Parathyroid adenoma (tissue), 2 donors: ENCODE data around the gene KRT36.

Experiments
- H2AFZ ChIP-seq: fragments of 300-600 bp; sonication (generic); one replicate; pipeline ENCODE4 v1.7.0; 2017; ENCODE audit warnings: antibody characterized with exemption, mild to moderate bottlenecking
- H3K27ac ChIP-seq: fragments of 300-600 bp; sonication (generic); one replicate; pipeline ENCODE4 v1.7.0; 2017
- H3K27me3 ChIP-seq: fragments of 300-600 bp; sonication (generic); one replicate; pipeline ENCODE4 v1.7.0; 2017; ENCODE audit warnings: low read length; ENCODE audit not compliant: control insufficient read depth, insufficient read depth
- H3K36me3 ChIP-seq: fragments of 300-600 bp; sonication (generic); one replicate; pipeline ENCODE4 v1.7.0; 2017; ENCODE audit warnings: low read length; ENCODE audit not compliant: control insufficient read depth, insufficient read depth
- H3K4me1 ChIP-seq: fragments of 300-600 bp; sonication (generic); one replicate; pipeline ENCODE4 v1.7.0; 2017; ENCODE audit warnings: control low read depth
- H3K4me2 ChIP-seq: fragments of 300-600 bp; sonication (generic); one replicate; pipeline ENCODE4 v1.7.0; 2017; ENCODE audit warnings: low read length
- H3K4me3 ChIP-seq: fragments of 300-600 bp; sonication (generic); one replicate; pipeline ENCODE4 v1.7.0; 2017; ENCODE audit warnings: low read depth, low read length
- H3K79me2 ChIP-seq: fragments of 300-600 bp; sonication (generic); one replicate; pipeline ENCODE4 v1.7.0; 2017; ENCODE audit warnings: control low read depth
- H3K9ac ChIP-seq: fragments of 300-600 bp; sonication (generic); one replicate; pipeline ENCODE4 v1.7.0; 2017; ENCODE audit warnings: mild to moderate bottlenecking
- H3K9me3 ChIP-seq: fragments of 300-600 bp; sonication (generic); one replicate; pipeline ENCODE4 v1.7.0; 2017; ENCODE audit warnings: low read length; ENCODE audit not compliant: control insufficient read depth
- CTCF ChIP-seq: fragments of 300-600 bp; sonication (generic); IDR thresholded peaks from one replicate; pipeline ENCODE4 v1.7.0; 2017; ENCODE audit warnings: antibody characterized with exemption, mild to moderate bottlenecking
- donor health status: primary hyperparathyroidism.

Gene KRT36

GRCh38 chr17:41484920-41485904, 4.5 kb downstream of the KRT36 start:
- Histone ChIP-seq H3K79me2 (no peaks in the 10 kb centered on the region), H2AFZ (no peak overlapping the region), H3K9ac (no peak overlapping the region), H3K9me3 (no peaks in the 10 kb centered on the region), H3K36me3 (no peaks in the 10 kb centered on the region), H3K4me1 (no peaks in the 10 kb centered on the region), H3K4me2 (no peak overlapping the region), H3K4me3 (no peak overlapping the region), H3K27ac (no peak overlapping the region), H3K27me3 (no peaks in the 10 kb centered on the region)
- TF ChIP-seq CTCF, result no peak

DNA sequence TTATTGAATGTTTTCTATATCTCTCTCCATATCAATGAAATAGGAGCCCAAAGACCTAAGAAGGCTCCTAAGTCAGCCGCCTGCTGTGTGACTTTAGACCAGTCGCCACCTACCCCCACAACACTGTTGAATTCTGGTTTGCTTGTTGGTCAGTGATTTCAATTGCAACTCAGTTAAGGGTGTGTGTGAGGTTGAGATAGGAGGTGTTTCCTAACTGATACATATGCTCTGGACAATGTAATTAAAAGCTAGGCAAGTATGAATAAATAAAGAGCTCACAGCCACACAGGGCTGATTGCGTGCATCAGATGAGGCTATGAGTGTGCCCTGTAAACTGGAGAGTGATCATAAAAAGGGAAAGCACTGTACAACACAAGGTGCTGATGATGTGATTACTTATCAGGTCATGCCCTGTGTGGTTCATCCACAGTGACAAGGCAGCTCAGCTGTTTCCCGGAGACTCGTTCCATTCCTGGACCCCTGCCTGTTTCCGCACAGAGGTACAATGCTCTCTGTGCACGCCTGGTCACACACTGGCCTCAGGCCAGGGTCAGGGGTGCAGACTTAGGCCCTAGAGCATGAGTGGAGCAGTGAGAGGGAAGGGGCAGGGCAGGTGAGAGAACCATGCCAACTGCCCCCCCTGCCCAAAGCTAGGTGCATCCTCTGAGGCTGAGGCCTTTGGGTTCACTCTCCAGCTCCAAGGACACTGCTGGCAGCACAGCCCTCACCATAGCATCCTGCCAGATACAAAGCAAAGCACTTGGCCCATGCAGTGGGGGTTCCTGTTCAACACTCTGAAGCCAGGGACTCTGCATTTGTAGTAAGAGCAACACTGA, 5.5 kb downstream of the KRT36 start:
- H3K4me2 ChIP-seq, result no peak overlapping the region
- H3K4me1 ChIP-seq, result no peaks in the 10 kb centered on the region
- no peak for TF ChIP-seq CTCF
- no peaks in the 10 kb centered on the region for H3K79me2 ChIP-seq
- no peak overlapping the region for H2AFZ ChIP-seq
- no peak overlapping the region for H3K27ac ChIP-seq
- no peak overlapping the region for H3K9ac ChIP-seq
- H3K36me3 ChIP-seq, result no peaks in the 10 kb centered on the region
- H3K9me3 ChIP-seq, result no peaks in the 10 kb centered on the region
- H3K27me3 ChIP-seq, result no peaks in the 10 kb centered on the region
- H3K4me3 ChIP-seq, result no peak overlapping the region

DNA sequence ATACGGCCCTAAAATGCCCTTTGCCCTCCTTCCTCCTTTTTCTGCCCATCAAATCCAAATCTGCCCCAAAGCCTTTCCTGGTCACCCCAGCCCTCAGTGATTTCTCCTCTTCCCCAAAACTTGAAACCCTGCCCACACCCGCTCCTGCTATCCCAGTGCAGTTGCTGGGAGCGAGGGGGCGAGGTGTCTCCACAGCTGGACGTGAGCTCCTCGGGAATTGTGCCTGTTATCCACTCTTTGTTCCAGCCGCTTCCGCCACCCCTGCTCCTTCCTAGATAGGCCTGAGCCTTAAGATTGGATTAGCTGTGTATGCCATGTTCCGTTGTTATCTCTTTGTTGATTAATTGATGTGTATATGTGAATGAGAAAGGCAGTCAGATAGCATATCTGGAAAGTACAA, 6.2 kb downstream of the KRT36 start:
- Histone ChIP-seq H3K4me3 (no peak overlapping the region), H3K36me3 (no peaks in the 10 kb centered on the region)
- TF ChIP-seq CTCF, result no peak

DNA sequence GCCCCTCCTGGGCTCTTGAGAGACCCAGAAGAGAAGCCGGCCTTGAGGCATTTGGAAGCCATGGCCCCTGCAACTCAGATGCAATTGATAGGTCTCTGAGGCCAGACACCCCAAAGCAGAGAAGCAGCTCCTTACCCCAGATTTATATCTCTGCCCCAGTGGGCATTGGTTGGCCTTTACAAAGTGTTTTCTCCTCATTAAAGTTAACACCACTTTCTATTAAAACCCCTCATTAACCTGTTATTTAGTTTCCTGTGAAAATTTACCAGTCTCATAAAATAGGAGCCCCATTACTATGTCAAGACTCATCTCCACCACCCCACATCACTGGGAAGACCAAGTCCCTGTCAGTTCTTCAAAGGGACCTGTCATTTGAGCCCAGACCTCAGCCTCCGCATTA, 8.7 kb downstream of the KRT36 start, which contains the start of gene KRT35:
KRT35 (minus strand) TSS at position 116 of the 400 bp plus-strand sequence; CDS start at position 62, 54 bp downstream.
- no peaks in the 10 kb centered on the region for H3K9me3 ChIP-seq
- H3K9ac ChIP-seq, result no peak within 1 kb of the TSS
- H2AFZ ChIP-seq, result no peak within 1 kb of the TSS
- no peak within 1 kb of the TSS for H3K27ac ChIP-seq
- H3K36me3 ChIP-seq, result no peaks in the 10 kb centered on the region
- H3K79me2 ChIP-seq, result no peaks in the 10 kb centered on the region
- no peak within 1 kb of the TSS for H3K4me3 ChIP-seq
- no peaks in the 10 kb centered on the region for H3K27me3 ChIP-seq
- H3K4me1 ChIP-seq, result no peaks in the 10 kb centered on the region
- TF ChIP-seq CTCF, result no peak
- no peak within 1 kb of the TSS for H3K4me2 ChIP-seq

More for the DNA sequence above, 6.2 kb downstream of the KRT36 start:
- no peak overlapping the region for H3K27ac ChIP-seq
- H2AFZ ChIP-seq, result no peak overlapping the region
- H3K79me2 ChIP-seq, result no peaks in the 10 kb centered on the region
- H3K27me3 ChIP-seq, result no peaks in the 10 kb centered on the region
- no peaks in the 10 kb centered on the region for H3K4me1 ChIP-seq
- no peak overlapping the region for H3K9ac ChIP-seq
- H3K9me3 ChIP-seq, result no peaks in the 10 kb centered on the region
- no peak overlapping the region for H3K4me2 ChIP-seq
